ENCODE measurements around the gene MYL7. TPM values are rescaled to one million over a fixed set of nuclear protein-coding genes. Genes with fewer than 3 reads are reported as not detected.
A peak's percentile ranks its signal among the peaks of the same experiment; 100 is the strongest.
"Not testable (repeated sequence)": the region's sequence is repeated elsewhere in the genome, so short reads cannot be mapped to it uniquely, and the experiment has no call there.

MYL7 gene
- total RNA-seq, 1 donor from 2014 or later: 1.2 TPM

GRCh38 chr7:44133295-44133694 lies 7.8 kb downstream of the MYL7 start:
- peaks cover under 1% of the 10 kb centered on the region for H3K27me3 ChIP-seq (ENCODE audit: control insufficient read depth, insufficient read depth, low read length)
- no peaks in the 10 kb centered on the region for H3K36me3 ChIP-seq (ENCODE audit: control insufficient read depth, insufficient read depth, low read length)
- no peak for TF ChIP-seq CTCF (IDR thresholded peaks at IDR 0.05; ENCODE audit: insufficient read depth, low read length, poor library complexity, severe bottlenecking)
- no peak overlapping the region for H3K4me3 ChIP-seq (ENCODE audit: low read depth, low read length)
- no peak for DNase-seq (ENCODE audit: low read depth)

- no peaks in the 10 kb centered on the region for H3K36me3 ChIP-seq (ENCODE audit: control insufficient read depth, insufficient read depth, low read length)
These were observed 9.1 kb downstream of the MYL7 start for GRCh38 chr7:44132039-44132438.

DNA sequence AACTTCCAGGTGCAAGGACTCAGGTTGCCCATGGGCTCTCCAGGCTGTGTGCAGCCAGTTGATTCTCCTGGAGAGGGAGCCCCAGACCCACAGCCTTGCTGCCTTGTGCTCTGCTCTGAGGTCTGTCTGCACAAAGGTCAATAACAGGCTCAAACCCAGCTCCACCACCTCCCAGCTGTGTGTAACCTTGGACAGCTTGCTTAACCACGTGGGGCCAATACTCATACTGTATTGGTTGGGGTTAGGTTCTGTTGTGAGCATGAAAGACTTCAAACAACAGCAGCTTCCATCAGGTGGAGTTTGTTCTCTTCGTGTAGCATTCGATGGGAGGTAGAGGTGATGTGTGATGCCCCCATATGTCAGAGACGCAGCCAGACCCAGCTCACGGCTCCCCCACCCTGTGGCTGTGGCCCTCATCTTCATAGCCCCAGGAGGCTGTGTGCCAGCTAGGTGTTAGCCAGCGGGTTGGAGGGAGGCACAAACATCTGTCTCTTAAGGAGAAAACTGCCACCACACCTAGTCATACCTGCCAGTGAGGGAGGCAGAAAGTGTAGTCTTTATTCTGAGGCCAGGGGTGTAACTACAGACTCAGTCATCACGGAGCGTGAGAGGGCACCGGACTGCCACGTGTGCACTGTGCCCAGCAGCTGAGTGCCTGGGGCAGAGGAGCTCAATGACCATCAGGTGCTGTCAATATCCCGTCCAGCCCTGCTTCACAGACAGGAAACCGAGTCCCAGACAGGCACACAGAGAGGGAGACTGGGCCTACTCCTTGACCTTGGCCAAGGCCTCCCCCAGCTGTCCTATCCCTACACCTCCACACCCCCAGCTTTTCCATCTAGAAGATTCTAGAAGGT lies 9.7 kb downstream of the MYL7 start:
- H3K27me3 ChIP-seq (ENCODE audit: control insufficient read depth, insufficient read depth, low read length): no peaks in the 10 kb centered on the region
- no peak for DNase-seq (ENCODE audit: low read depth)
- H3K4me3 ChIP-seq (ENCODE audit: low read depth, low read length): no peak overlapping the region
- H3K36me3 ChIP-seq (ENCODE audit: control insufficient read depth, insufficient read depth, low read length): no peaks in the 10 kb centered on the region
- peak; percentile 44 for TF ChIP-seq CTCF (IDR thresholded peaks at IDR 0.05; ENCODE audit: insufficient read depth, low read length, poor library complexity, severe bottlenecking)

More at GRCh38 chr7:44132039-44132438, 9.1 kb downstream of the MYL7 start:
- no peak for TF ChIP-seq CTCF (IDR thresholded peaks at IDR 0.05; ENCODE audit: insufficient read depth, low read length, poor library complexity, severe bottlenecking)
- DNase-seq (ENCODE audit: low read depth): no peak
- no peak overlapping the region for H3K4me3 ChIP-seq (ENCODE audit: low read depth, low read length)
- H3K27me3 ChIP-seq (ENCODE audit: control insufficient read depth, insufficient read depth, low read length): no peaks in the 10 kb centered on the region

GRCh38 chr7:44128721-44129582 lies 12.2 kb downstream of the MYL7 start:
- Histone ChIP-seq H3K27me3 (ENCODE audit: control insufficient read depth, insufficient read depth, low read length) (no peaks in the 10 kb centered on the region), H3K36me3 (ENCODE audit: control insufficient read depth, insufficient read depth, low read length) (no peaks in the 10 kb centered on the region), H3K4me3 (ENCODE audit: low read depth, low read length) (no peak overlapping the region)
- no peak for DNase-seq (ENCODE audit: low read depth)
- TF ChIP-seq CTCF (IDR thresholded peaks at IDR 0.05; ENCODE audit: insufficient read depth, low read length, poor library complexity, severe bottlenecking): no peak

- Histone ChIP-seq H3K27me3 (ENCODE audit: control insufficient read depth, insufficient read depth, low read length) (no peaks in the 10 kb centered on the region), H3K36me3 (ENCODE audit: control insufficient read depth, insufficient read depth, low read length) (no peaks in the 10 kb centered on the region), H3K4me3 (ENCODE audit: low read depth, low read length) (no peak overlapping the region)
- TF ChIP-seq CTCF (IDR thresholded peaks at IDR 0.05; ENCODE audit: insufficient read depth, low read length, poor library complexity, severe bottlenecking): no peak
- no peak for DNase-seq (ENCODE audit: low read depth)
These were observed 14.0 kb downstream of the MYL7 start for GRCh38 chr7:44127161-44127560.

DNA sequence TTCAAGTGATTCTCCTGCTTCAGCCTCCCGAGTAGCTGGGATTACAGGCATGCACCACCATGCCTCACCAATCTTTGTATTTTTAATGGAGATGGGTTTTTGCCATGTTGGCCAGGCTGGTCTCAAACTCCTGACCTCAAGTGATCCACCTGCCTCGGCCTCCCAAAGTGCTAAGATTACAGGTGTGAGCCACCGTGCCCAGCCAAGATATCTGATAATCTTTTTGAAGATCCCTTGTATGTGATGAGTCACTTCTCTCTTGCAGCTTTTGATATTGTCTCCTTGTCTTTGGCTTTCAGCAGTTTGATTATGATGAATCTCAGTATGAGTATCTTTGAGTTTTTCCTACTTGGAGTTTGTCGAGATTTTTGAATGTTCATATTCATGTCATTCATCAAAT lies 14.6 kb downstream of the MYL7 start:
- H3K27me3 ChIP-seq (ENCODE audit: control insufficient read depth, insufficient read depth, low read length); H3K36me3 ChIP-seq (ENCODE audit: control insufficient read depth, insufficient read depth, low read length): not testable (repeated sequence)

More for the DNA sequence above, 14.6 kb downstream of the MYL7 start:
- not testable (repeated sequence) for DNase-seq (ENCODE audit: low read depth); H3K4me3 ChIP-seq (ENCODE audit: low read depth, low read length)
